OCI-LY1 (cell line): ENCODE results near the gene ZNF660.
"Not testable (repeated sequence)": the region's sequence is repeated elsewhere in the genome, so short reads cannot be mapped to it uniquely, and the experiment has no call there.

Experiments used
- H2AFZ ChIP-seq: fragments of 200-600 bp; sonication (generic), shearing (Covaris generic); 2 replicates; pipeline ENCODE4 v1.6.0; 2014; ENCODE audit warnings: antibody characterized with exemption, mild to moderate bottlenecking, low read length
- H3F3A ChIP-seq: fragments of 200-600 bp; sonication (generic), shearing (Covaris generic); 2 replicates; pipeline ENCODE4 v1.6.0; 2014; ENCODE audit warnings: mild to moderate bottlenecking, antibody characterized with exemption, low read length, moderate library complexity; ENCODE audit not compliant: insufficient read depth
- H3K27ac ChIP-seq: fragments of 200-600 bp; sonication (generic); 2 replicates; pipeline ENCODE4 v1.5.1; 2014; ENCODE audit warnings: low read length, mixed run types, mild to moderate bottlenecking, low read depth; ENCODE audit not compliant: poor library complexity, severe bottlenecking
- H3K27me3 ChIP-seq: fragments of 200-600 bp; sonication (generic); 2 replicates; pipeline ENCODE4 v1.6.0; 2014; ENCODE audit warnings: antibody characterized with exemption, mild to moderate bottlenecking, low read length, moderate library complexity; ENCODE audit not compliant: insufficient read depth
- H3K36me3 ChIP-seq: fragments of 200-600 bp; sonication (generic); 2 replicates; pipeline ENCODE4 v1.6.1; 2014; ENCODE audit warnings: mild to moderate bottlenecking, antibody characterized with exemption, low read length, moderate library complexity, mixed read lengths; ENCODE audit not compliant: insufficient read depth
- H3K4me1 ChIP-seq: fragments of 200-600 bp; sonication (generic); 2 replicates; pipeline ENCODE4 v1.5.1; 2014; ENCODE audit warnings: mild to moderate bottlenecking, low read length, moderate library complexity; ENCODE audit not compliant: insufficient read depth, severe bottlenecking
- H3K4me2 ChIP-seq: fragments of 200-600 bp; sonication (generic), shearing (Covaris generic); 2 replicates; pipeline ENCODE4 v1.6.1; 2014; ENCODE audit warnings: low read length
- H3K4me3 ChIP-seq: fragments of 200-600 bp; sonication (generic); 2 replicates; pipeline ENCODE4 v1.5.1; 2014; ENCODE audit warnings: low read length, low read depth, mild to moderate bottlenecking, mixed read lengths; ENCODE audit not compliant: poor library complexity, severe bottlenecking
- H3K79me2 ChIP-seq: fragments of 200-600 bp; shearing (Covaris generic); 2 replicates; pipeline ENCODE4 v1.6.1; 2016; ENCODE audit warnings: mixed run types, low read length, mixed read lengths; ENCODE audit not compliant: insufficient read depth
- H3K9ac ChIP-seq: fragments of 200-600 bp; sonication (generic), shearing (Covaris generic); 2 replicates; pipeline ENCODE4 v1.6.1; 2014; ENCODE audit warnings: mild to moderate bottlenecking, low read length, mixed read lengths
- H3K9me2 ChIP-seq: fragments of 200-600 bp; sonication (generic), shearing (Covaris generic); 2 replicates; pipeline ENCODE4 v1.6.1; 2014; ENCODE audit warnings: low read depth, mild to moderate bottlenecking, low read length, mixed read lengths
- H3K9me3 ChIP-seq: fragments of 200-600 bp; shearing (Covaris generic); 2 replicates; pipeline ENCODE4 v1.6.1; 2014; ENCODE audit warnings: low read length, mixed read lengths
- H4K20me1 ChIP-seq: fragments of 200-600 bp; sonication (generic), shearing (Covaris generic); 2 replicates; pipeline ENCODE4 v1.6.0; 2016; ENCODE audit warnings: mild to moderate bottlenecking, low read length; ENCODE audit not compliant: insufficient read depth
- CTCF ChIP-seq: fragments of 200-600 bp; sonication (generic), shearing (Covaris generic); IDR thresholded peaks from 2 replicates; pipeline ENCODE4 v1.5.1; 2017; ENCODE audit warnings: mild to moderate bottlenecking, antibody characterized with exemption, low read length, moderate library complexity, mixed read lengths
- EZH2 ChIP-seq: fragments of 200-600 bp; sonication (generic), shearing (Covaris generic); IDR thresholded peaks from 2 replicates; pipeline ENCODE4 v1.8.0; 2017; ENCODE audit warnings: borderline replicate concordance, mixed run types, mild to moderate bottlenecking, antibody characterized with exemption, low read length, moderate library complexity, mixed read lengths

The ZNF660 gene

GRCh38 chr3:44571024-44571423, 13.7 kb upstream of the ZNF660 start:
- TF ChIP-seq EZH2 (no peak), CTCF (no peak)
- no peaks in the 10 kb centered on the region for H3K4me1 ChIP-seq
- peaks cover 30% of the 10 kb centered on the region for H3K9me3 ChIP-seq
- H3K36me3 ChIP-seq: peaks cover 18% of the 10 kb centered on the region; the same call in 1 of the 2 replicates
- H3K9me2 ChIP-seq: no peaks in the 10 kb centered on the region
- no peaks in the 10 kb centered on the region for H3K79me2 ChIP-seq
- no peak overlapping the region for H2AFZ ChIP-seq
- no peak overlapping the region for H3K9ac ChIP-seq
- H3K27me3 ChIP-seq: no peaks in the 10 kb centered on the region
- no peak overlapping the region for H3K4me3 ChIP-seq
- H3K4me2 ChIP-seq: no peak overlapping the region
- no peaks in the 10 kb centered on the region for H4K20me1 ChIP-seq
- no peaks in the 10 kb centered on the region for H3F3A ChIP-seq
- no peak overlapping the region for H3K27ac ChIP-seq

GRCh38 chr3:44576613-44577012, 8.2 kb upstream of the ZNF660 start:
- TF ChIP-seq EZH2 (no peak), CTCF (no peak)
- H3K9me3 ChIP-seq: peaks cover 9% of the 10 kb centered on the region

GRCh38 chr3:44577354-44577952, 7.3 kb upstream of the ZNF660 start:
- H3K9me3 ChIP-seq, H3K27me3 ChIP-seq, H3K4me1 ChIP-seq, H3K4me2 ChIP-seq, H3K79me2 ChIP-seq, H3K4me3 ChIP-seq, H3K27ac ChIP-seq, H4K20me1 ChIP-seq, H3K9me2 ChIP-seq, H3F3A ChIP-seq, H3K36me3 ChIP-seq, H3K9ac ChIP-seq, H2AFZ ChIP-seq: not testable (repeated sequence)

More at GRCh38 chr3:44576613-44577012, 8.2 kb upstream of the ZNF660 start:
- Histone ChIP-seq H3K36me3 (no peaks in the 10 kb centered on the region), H3K27me3 (no peaks in the 10 kb centered on the region), H3F3A (no peaks in the 10 kb centered on the region), H3K4me1 (no peaks in the 10 kb centered on the region), H3K4me2 (no peak overlapping the region), H3K9ac (no peak overlapping the region), H3K79me2 (no peaks in the 10 kb centered on the region), H3K9me2 (no peaks in the 10 kb centered on the region), H3K27ac (no peak overlapping the region), H3K4me3 (no peak overlapping the region), H4K20me1 (no peaks in the 10 kb centered on the region), H2AFZ (no peak overlapping the region)

GRCh38 chr3:44578316-44578715, 6.4 kb upstream of the ZNF660 start:
- H3K9ac ChIP-seq, H3K4me1 ChIP-seq, H3F3A ChIP-seq, H4K20me1 ChIP-seq, H3K36me3 ChIP-seq, H3K9me2 ChIP-seq, H3K4me2 ChIP-seq, H2AFZ ChIP-seq, H3K79me2 ChIP-seq, H3K27me3 ChIP-seq, H3K9me3 ChIP-seq, H3K27ac ChIP-seq, H3K4me3 ChIP-seq: not testable (repeated sequence)

DNA sequence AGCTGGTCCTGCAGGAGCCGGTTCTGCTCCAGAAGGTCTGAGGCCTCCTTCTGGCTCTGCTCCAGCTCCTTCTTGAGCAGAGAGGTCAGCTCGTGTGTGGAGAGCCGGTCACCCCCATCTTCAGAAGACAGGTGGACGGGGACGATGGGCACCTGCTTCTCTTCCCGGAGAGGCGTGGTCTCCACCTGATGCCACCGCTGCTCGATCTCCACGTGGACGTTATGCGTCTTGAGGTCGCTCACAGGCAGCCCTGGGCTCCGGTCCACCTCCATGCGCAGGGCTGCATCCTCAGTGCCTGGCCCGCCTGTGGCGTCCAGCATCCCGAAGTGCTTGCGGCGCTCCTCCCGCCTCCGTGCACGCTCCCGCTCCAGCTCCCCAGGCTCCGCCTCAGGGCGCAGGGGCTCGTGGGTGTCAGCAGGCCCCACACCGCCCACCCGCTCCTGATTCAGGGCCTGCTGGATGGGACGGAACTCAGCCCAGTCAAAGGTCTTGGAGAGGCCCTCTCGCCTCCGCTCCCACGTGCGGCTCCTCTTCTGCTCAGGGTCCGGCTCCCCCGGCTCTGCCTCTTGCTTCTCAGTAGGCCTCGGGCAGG, 5.7 kb upstream of the ZNF660 start:
- not testable (repeated sequence) for H4K20me1 ChIP-seq, H3F3A ChIP-seq, H3K4me3 ChIP-seq, H3K9me2 ChIP-seq, H3K79me2 ChIP-seq, H3K27ac ChIP-seq, H2AFZ ChIP-seq, H3K4me1 ChIP-seq, H3K9me3 ChIP-seq, H3K27me3 ChIP-seq, H3K4me2 ChIP-seq, H3K9ac ChIP-seq, H3K36me3 ChIP-seq

DNA sequence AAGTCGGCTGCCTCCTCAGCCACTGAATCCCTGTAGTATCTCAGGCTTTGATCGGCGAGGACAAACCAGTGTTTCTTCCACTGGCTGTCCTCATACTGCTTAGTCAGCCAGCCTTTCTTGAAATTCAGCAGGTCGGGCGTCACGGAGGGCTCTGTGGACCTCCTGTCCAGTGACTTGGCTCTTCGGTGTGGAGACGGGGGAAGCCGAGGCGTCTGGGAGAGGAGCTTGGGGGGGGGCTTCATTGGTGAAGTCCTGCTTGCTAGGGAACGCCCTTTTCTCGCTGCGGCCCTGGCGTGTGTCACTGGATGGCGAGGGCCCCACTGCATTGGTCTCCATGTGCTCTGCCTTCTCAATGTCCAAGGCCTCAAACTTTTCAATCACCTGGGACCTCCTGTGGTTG, 5.0 kb upstream of the ZNF660 start:
- H3K4me2 ChIP-seq, H3K27ac ChIP-seq, H3K4me1 ChIP-seq, H3K9me3 ChIP-seq, H3K9ac ChIP-seq, H3K27me3 ChIP-seq, H2AFZ ChIP-seq, H4K20me1 ChIP-seq, H3K36me3 ChIP-seq, H3K4me3 ChIP-seq, H3K79me2 ChIP-seq, H3F3A ChIP-seq, H3K9me2 ChIP-seq: not testable (repeated sequence)
